Central memory CD8-positive, alpha-beta T cell (primary cell): ENCODE data around the gene TMEM107.
"Not testable (repeated sequence)": the region's sequence is repeated elsewhere in the genome, so short reads cannot be mapped to it uniquely, and the experiment has no call there.

Source experiments
- ATAC-seq: fragments of 150-1000 bp; cut with Tn5 transposase; replicated peaks from 2 replicates; pipeline ENCODE4 v1.10.0; 2022; ENCODE audit warnings: mild to moderate bottlenecking, moderate FRiP score, moderate number of reproducible peaks; ENCODE audit not compliant: poor library complexity, severe bottlenecking; ENCODE audit errors: extremely low read depth
- DNase-seq, 2 donors: peaks; one replicate each; pipeline ENCODE4 v3.0.0; 2021; ENCODE audit warnings: low spot score in 2 of 2
- H3K27ac Mint-ChIP-seq: one replicate; pipeline ENCODE4 v1.8.0; 2022; ENCODE audit warnings: low read depth, mild to moderate bottlenecking, moderate library complexity, mixed read lengths
- H3K27me3 Mint-ChIP-seq: one replicate; pipeline ENCODE4 v1.8.0; 2022; ENCODE audit warnings: mixed read lengths
- H3K36me3 Mint-ChIP-seq: one replicate; pipeline ENCODE4 v1.8.0; 2022; ENCODE audit warnings: mild to moderate bottlenecking, moderate library complexity, mixed read lengths; ENCODE audit not compliant: insufficient read depth
- H3K4me1 Mint-ChIP-seq: one replicate; pipeline ENCODE4 v1.8.0; 2022; ENCODE audit warnings: mixed read lengths
- H3K4me3 Mint-ChIP-seq: one replicate; pipeline ENCODE4 v1.8.0; 2022; ENCODE audit warnings: mild to moderate bottlenecking, moderate library complexity, mixed read lengths
- H3K9me3 Mint-ChIP-seq: one replicate; pipeline ENCODE4 v1.8.0; 2022; ENCODE audit warnings: mixed read lengths

The TMEM107 gene

DNA sequence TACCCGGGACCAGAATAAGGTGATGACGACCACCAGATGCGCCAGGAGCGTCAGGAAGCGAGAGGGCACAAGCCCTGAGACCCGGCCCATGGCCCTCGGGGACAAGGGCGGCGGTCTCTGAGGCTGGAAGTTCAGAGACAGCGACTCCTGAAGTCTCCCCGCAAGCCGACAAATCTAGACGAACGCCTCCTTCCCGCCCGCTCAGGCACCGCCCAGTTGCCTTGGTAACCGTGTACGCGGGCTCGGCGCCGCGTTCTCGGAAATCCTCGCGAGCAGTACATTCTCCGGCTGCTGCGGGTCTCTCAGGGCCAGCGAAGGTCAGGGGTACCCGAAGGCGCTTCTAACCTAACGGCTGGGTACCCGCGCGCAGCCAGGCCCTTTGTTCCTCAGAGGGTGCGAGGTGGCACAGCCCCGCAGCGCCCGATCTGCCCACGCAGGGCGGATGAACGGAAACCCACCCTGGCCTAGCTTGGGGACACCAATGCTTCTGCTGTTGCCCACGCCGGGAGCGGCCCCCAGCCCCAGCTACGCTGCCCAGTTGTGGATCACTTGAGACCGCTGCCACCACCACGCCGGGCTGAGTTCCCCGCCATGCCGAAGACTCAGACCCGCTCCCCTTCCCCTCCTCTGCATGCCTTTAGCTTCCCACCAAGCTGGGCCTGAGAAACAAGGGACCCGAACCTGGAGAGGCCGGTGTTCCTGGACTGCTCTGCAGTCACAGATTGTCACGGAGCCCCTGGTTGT is at the start of gene TMEM107:
Gene TMEM107, minus strand, starts transcription at position 184 of the 744 bp plus-strand sequence. Its CDS starts 94 bp downstream, at position 90.
- Mint-ChIP-seq H3K4me1 (peaks cover 48% of the 10 kb centered on the region), H3K9me3 (no peaks in the 10 kb centered on the region), H3K27me3 (no peaks in the 10 kb centered on the region), H3K27ac (peak within 1 kb of the TSS; percentile 93), H3K36me3 (peaks cover 12% of the 10 kb centered on the region), H3K4me3 (peak within 1 kb of the TSS; percentile 95)
- DNase-seq (peak; percentile 68 to 80), ATAC-seq (peak; percentile 38)

DNA sequence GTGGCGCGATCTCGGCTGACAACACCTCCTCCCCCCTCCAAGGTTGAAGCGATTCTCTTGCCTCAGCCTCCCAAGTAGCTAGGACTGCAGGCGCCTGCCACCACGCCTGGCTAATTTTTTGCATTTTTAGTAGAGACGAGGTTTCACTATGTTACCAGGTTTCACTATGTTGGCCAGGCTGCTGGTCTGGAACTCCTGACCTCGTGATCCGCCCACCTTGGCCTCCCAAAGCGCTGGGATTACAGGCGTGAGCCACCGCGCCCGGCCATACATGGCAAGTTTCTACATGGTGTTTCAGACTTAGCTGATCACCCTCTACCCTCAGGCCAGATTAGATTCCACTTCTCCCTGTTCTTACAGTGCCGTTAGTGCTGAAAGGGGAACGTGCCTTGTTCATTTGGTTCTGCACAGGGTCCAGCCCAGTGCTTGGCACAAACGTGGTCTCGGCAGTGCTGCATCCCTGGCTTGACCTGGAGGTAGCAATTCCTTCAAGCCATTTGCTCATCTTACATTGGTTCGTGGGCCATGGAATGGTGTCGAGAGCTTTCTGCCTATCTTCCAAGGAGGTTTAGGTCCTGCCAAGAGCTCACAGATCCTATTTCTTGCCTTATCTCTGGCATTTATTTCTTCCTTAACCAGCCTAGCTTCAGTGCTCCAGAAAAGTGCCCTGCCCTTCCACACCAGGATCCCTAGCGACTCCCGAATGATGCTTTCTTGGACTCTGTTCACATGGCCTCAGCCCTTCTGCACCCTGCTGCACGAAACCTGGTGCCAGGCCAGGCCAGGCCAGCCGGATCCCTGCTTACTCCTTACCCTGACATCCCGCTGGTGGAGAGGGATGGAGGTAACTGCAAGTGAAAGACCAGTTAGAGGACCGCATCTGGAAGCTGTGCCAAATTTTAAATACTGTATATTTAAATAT is 49.0 kb upstream of the TMEM107 start:
- peaks cover 78% of the 10 kb centered on the region for H3K36me3 Mint-ChIP-seq
- DNase-seq = no peak
- peaks cover 32% of the 10 kb centered on the region for H3K27me3 Mint-ChIP-seq
- ATAC-seq = no peak
- peaks cover 6% of the 10 kb centered on the region for H3K9me3 Mint-ChIP-seq
- peak overlapping the region; percentile 97 for H3K4me3 Mint-ChIP-seq
- peak overlapping the region; percentile 98 for H3K27ac Mint-ChIP-seq
- peaks cover 77% of the 10 kb centered on the region for H3K4me1 Mint-ChIP-seq

DNA sequence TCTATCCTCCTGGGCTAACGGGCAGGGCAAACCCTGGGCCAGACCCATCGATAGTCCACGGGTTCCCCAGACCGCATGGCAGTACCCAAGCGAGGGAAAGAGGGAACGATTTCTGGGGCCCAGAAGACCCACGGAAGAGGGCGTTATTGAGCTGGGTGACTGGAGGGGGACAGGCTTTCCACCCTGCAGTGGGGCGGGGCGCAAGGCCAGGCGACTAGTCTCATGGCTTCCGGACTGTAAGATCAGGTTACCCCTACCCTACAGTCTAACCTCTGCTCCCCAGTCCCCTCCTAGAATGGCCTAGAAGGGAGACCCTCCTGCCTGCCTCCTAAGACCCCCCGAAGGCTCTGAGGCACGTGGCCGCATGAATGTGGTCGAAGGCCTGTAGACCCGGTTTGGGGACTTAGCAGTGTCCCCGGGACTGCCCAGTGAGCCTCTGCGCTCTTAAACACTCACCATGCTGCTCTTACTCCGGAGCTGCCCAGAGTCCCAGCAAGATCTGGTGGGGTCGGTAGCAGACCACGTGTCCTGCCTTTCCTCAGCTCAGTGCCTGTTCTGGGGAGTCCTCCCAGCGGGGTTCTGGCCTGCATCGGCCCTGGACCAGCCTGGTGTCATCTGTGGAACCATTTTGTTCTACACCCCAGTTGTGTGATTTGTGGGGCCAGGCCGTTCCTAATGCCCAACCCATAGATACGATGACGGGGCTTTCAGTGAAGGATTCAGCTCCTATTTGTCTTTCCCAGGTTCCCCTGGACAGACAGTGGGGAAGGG is 47.4 kb upstream of the TMEM107 start:
- ATAC-seq (no peak), DNase-seq (no peak)
- peaks cover 32% of the 10 kb centered on the region for H3K27me3 Mint-ChIP-seq
- peak overlapping the region; percentile 97 for H3K4me3 Mint-ChIP-seq
- peak overlapping the region; percentile 100 for H3K27ac Mint-ChIP-seq
- peaks cover 6% of the 10 kb centered on the region for H3K9me3 Mint-ChIP-seq
- H3K4me1 Mint-ChIP-seq = peaks cover 82% of the 10 kb centered on the region
- H3K36me3 Mint-ChIP-seq = peaks cover 73% of the 10 kb centered on the region

DNA sequence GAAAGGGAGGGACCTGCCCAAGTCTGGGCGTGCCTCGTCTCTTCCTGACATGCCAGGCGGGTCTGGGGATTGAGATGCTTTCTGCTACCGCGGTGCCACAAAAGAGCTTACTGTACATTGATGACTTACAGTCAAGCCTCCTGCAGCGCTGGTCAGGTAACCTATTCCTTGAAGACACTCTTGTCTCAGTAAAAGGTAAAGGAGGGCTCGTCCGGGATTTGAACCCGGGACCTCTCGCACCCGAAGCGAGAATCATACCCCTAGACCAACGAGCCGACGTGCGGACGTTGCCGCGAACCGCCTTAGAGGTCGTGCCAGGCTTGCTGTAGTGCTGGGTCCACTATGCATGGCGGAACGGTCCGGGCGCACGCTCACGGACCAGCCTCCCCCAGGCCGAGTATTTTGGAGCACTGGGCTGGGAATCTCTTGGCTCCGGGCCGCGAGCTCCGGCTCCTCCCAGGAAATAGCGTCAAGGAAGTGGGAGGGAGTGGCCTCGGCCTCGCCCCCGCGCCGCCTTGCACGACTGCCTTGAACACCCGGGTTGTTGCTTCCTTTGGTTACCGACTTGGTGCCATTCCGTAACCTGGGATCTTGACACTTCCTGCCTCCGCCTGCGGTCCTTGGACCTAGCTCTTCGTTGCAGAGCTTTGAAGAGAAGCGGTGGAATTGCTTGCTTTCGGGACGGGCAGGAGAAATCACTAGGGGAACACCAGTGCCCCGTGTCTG is 46.6 kb upstream of the TMEM107 start:
- peak overlapping the region; percentile 100 for H3K27ac Mint-ChIP-seq
- peaks cover 79% of the 10 kb centered on the region for H3K4me1 Mint-ChIP-seq
- H3K36me3 Mint-ChIP-seq = peaks cover 68% of the 10 kb centered on the region
- peak; percentile 88 to 96 for DNase-seq
- peaks cover 32% of the 10 kb centered on the region for H3K27me3 Mint-ChIP-seq
- peak overlapping the region; percentile 97 for H3K4me3 Mint-ChIP-seq
- H3K9me3 Mint-ChIP-seq = peaks cover 6% of the 10 kb centered on the region
- peak; percentile 38 for ATAC-seq

DNA sequence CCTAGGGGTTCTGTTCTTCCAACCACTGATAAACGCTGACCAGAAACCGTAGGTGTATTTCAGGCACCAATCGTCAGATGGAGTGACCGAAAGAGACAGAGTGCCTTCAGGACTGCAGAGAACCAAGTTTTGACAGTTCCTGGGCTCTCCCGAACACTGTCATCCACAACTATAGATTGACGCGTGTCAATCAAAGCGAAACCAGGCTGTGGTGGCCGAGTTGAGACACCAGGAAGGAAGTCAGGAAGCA is 46.1 kb upstream of the TMEM107 start:
- peak; percentile 31 for ATAC-seq
- Mint-ChIP-seq H3K9me3 (peaks cover 6% of the 10 kb centered on the region), H3K36me3 (peaks cover 63% of the 10 kb centered on the region), H3K27me3 (peaks cover 32% of the 10 kb centered on the region), H3K4me3 (peak overlapping the region; percentile 97), H3K27ac (peak overlapping the region; percentile 100), H3K4me1 (peaks cover 74% of the 10 kb centered on the region)
- no peak for DNase-seq

DNA sequence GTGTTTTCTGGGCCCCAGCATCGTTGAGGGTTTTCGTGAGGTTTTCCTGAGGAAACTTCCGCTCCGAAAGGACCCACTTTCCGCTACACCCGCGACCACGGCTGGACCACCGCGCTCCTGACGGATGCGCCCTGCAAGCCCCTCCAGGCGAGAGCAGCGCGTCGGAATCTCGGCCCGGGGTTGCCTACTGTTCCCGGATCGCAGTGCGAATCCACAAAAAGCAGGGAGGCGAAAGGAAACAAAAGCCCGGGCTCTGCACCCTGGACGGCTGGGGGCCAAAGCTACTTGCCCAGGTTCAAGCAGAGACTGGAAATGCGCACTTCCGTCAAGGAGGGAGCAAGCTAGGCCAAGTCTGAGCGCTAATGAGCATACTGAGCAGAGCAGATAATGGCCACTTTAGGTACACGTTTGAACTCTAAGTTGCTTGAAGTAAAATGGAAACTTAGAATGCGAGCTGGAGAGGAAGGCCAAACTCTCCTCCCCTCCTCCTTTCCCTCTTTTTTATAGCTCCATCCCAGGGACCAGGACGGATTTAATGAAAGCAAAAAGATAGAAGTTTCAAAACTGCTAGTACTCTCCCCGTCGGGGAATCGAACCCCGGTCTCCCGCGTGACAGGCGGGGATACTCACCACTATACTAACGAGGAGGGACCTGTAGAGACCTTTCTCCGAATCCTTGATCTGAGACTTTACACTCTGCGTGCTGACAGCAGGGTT is 45.6 kb upstream of the TMEM107 start:
- H3K27me3 Mint-ChIP-seq = peaks cover 30% of the 10 kb centered on the region
- peaks cover 70% of the 10 kb centered on the region for H3K4me1 Mint-ChIP-seq
- ATAC-seq = peak; percentile 66
- H3K27ac Mint-ChIP-seq = peak overlapping the region; percentile 100
- DNase-seq = peak; percentile 95 to 97
- H3K4me3 Mint-ChIP-seq = peak overlapping the region; percentile 97
- H3K9me3 Mint-ChIP-seq = peaks cover under 1% of the 10 kb centered on the region
- peaks cover 58% of the 10 kb centered on the region for H3K36me3 Mint-ChIP-seq

DNA sequence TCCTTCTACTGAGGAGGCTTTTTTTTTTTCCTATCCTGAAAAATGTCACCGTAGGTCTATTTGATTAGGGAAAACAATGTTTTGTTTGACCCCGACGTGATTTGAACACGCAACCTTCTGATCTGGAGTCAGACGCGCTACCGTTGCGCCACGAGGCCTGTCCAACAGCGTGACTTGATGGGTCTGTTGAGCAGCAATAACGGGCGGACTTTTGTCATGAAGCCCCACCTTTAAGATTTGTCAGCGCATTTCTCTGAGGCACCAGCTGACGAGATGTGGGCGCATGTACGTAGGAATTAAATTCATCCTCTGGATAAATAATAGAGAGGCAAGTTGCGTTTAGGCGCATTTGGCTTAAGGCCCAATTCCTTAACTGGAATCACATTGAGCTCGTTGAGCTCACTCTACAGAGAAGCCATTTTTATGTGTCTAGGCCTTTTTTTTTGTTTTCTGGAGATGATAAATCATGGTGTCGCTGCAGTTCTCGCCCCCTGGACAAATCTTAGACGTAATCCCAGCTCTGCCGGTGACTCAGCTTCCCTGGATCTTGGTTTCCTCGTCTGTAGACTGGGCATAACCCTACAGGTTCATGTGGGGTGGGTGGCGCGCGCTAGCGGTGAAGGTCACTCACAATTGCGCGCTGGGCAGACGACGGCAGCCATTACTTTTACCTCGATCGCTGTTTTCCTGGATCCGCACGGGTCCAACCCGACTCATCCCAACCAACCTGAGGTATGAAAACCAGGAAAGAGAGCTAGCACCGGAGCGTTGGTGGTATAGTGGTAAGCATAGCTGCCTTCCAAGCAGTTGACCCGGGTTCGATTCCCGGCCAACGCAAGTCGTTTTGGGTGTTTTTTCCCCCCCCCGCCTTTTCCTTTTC is 44.8 kb upstream of the TMEM107 start:
- Mint-ChIP-seq H3K27me3 (peaks cover 22% of the 10 kb centered on the region), H3K9me3 (no peaks in the 10 kb centered on the region), H3K36me3 (peaks cover 50% of the 10 kb centered on the region), H3K27ac (peak overlapping the region; percentile 100), H3K4me1 (peaks cover 62% of the 10 kb centered on the region), H3K4me3 (peak overlapping the region; percentile 97)
- ATAC-seq (peak; percentile 28), DNase-seq (peak; percentile 87 to 95)

DNA sequence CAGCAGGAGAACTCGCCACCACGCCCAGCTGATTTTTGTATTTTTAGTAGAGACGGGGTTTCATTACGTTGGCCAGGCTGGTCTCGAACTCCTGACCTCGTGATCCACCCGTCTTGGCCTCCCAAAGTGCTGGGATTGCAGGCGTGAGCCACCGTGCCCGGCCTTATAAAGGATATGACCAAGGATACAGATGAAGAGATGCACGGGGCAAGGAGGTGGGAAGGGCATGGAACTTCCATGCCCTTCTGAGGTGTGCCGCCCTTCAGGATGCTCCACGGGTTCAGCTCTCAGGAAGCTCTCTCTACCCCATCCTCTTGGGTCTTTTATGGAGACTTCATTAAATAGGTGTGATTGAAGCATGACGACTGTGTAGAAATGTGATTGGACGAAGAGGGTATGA is 37.8 kb upstream of the TMEM107 start:
- H3K4me3 Mint-ChIP-seq, H3K27me3 Mint-ChIP-seq, H3K36me3 Mint-ChIP-seq, ATAC-seq, H3K9me3 Mint-ChIP-seq, DNase-seq, H3K27ac Mint-ChIP-seq: not testable (repeated sequence)
- peaks cover 24% of the 10 kb centered on the region for H3K4me1 Mint-ChIP-seq

DNA sequence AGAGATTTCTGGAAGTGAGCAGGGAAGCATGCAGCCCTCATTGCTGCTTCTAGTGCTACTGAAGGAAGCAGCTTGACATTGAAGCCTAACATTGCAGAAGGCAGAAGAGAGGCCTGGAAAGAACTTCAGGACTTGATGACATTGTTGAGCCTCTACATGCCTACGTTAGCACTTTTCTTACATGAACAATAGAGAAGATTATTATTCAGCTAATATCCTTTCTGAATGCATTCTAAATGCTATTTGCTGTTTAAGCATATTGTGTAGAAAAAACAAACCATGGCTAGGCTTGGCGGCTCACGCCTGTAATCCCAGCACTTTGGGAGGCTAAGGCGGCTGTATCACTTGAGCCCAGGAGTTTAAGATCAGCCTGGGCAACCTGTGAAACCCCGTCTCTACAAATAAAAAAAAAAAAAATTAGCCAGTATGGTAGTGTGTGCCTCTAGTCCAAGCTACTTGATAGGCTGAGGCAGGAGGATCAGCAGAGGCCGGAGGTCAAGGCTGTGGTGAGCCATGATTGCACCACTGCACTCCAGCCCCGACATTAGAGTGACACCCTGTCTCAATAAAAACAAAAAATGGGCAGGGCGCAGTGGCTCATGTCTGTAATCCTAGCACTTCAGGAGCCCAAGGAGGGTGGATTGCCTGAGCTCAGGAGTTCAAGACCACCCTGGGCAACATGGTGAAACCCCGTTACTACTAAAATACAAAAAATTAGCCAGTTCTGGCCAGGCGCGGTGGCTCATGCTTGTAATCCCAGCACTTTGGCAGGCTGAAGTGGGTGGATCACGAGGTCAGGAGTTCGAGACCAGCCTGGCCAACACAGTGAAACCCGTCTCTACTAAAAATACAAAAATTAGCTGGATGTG is 36.4 kb upstream of the TMEM107 start:
- Mint-ChIP-seq H3K9me3 (no peaks in the 10 kb centered on the region), H3K36me3 (peaks cover 9% of the 10 kb centered on the region), H3K4me1 (peaks cover 19% of the 10 kb centered on the region), H3K27ac (no peak overlapping the region), H3K27me3 (no peaks in the 10 kb centered on the region), H3K4me3 (no peak overlapping the region)
- ATAC-seq (no peak), DNase-seq (no peak)

DNA sequence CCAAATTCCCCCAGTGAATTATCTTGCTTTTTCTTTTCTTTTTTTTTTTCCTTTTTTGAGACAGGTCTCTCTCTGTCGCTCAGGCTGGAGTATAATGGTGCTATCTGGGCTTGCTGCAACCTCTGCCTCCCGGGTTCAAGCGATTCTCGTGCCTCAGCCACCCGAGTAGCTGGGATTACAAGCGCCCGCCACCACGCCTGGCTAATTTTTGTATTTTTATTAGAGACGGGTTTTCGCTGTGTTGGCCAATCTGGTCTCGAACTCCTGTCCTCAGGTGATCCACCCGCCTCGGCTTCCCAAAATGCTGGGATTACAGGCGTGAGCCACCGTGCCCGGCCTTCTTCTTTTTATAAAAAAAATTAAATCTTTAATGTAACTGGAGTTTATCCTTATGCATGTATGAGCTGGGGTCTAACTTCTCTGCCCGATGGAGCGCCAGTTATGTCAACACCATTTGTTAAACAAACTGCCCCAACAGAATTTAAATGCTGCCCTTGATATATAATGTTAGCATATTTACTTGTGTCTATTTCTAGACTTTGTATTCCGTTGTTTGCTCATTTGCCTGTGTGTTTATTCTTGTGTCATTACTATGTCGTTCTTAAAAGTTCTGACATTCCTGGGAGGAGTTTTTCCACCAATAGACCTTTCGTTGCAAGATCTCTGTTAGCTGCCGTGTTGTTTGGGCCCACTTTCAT is 34.7 kb upstream of the TMEM107 start:
- Mint-ChIP-seq H3K4me3 (peak overlapping the region; percentile 92), H3K9me3 (no peaks in the 10 kb centered on the region), H3K27ac (peak overlapping the region; percentile 93), H3K36me3 (peaks cover 9% of the 10 kb centered on the region), H3K27me3 (no peaks in the 10 kb centered on the region), H3K4me1 (peaks cover 19% of the 10 kb centered on the region)
- no peak for DNase-seq
- peak; percentile 31 for ATAC-seq
